VCaP (cell line): ENCODE measurements around the gene FRY.

Experiments
- H3K27ac ChIP-seq: fragments of 450-650 bp; 2 replicates; pipeline ENCODE4 v1.5.1; 2017
- TF ChIP-seq, protein P1 (sequence below): fragments of 450-650 bp; conservative IDR thresholded peaks from 2 replicates; pipeline ENCODE4 v1.5.1; 2017; ENCODE audit warnings: mild to moderate bottlenecking, moderate library complexity

The FRY gene

DNA sequence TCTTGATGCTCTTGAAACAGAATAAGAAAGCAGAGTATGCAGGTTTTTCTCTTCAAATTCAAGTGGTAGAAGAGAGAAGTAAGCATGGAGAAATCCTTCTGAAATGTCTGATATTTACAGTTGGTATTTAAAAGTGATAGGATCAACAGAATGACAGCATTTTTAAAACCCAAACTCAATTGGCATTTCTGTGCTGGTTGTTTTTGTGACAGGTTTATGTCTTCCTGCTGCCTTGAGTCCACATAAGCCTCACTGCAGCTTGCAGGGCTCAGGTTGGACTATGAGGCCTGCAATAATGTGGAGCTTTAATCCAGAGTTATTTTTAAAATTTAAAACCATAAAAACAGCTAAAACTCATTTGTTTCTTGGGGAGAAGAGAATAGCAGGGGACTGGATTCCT lies 178.5 kb downstream of the FRY start:
- no peak overlapping the region for H3K27ac ChIP-seq
- TF ChIP-seq, protein P1, sequence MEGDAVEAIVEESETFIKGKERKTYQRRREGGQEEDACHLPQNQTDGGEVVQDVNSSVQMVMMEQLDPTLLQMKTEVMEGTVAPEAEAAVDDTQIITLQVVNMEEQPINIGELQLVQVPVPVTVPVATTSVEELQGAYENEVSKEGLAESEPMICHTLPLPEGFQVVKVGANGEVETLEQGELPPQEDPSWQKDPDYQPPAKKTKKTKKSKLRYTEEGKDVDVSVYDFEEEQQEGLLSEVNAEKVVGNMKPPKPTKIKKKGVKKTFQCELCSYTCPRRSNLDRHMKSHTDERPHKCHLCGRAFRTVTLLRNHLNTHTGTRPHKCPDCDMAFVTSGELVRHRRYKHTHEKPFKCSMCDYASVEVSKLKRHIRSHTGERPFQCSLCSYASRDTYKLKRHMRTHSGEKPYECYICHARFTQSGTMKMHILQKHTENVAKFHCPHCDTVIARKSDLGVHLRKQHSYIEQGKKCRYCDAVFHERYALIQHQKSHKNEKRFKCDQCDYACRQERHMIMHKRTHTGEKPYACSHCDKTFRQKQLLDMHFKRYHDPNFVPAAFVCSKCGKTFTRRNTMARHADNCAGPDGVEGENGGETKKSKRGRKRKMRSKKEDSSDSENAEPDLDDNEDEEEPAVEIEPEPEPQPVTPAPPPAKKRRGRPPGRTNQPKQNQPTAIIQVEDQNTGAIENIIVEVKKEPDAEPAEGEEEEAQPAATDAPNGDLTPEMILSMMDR: no peak

DNA sequence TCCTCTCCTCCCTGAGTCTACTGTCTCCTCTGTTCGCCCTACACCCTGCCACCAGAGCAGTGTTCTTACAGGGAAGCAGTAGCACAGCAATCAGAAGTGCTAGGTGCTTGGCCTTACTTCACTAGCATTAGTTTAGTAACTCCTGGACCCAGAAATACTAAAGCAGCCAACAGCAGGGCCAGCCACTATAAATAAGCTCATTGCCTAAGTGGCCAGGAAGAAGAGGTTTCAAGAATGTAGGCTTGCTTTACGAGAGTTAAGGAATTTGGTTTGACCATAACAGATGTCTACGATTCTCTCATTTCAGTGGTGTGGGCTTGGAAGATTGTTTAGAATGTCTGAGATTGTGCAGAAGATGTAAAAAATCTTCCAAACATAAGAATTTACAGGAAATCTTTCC lies 180.2 kb downstream of the FRY start:
- H3K27ac ChIP-seq: no peak overlapping the region
- TF ChIP-seq, protein P1: no peak

DNA sequence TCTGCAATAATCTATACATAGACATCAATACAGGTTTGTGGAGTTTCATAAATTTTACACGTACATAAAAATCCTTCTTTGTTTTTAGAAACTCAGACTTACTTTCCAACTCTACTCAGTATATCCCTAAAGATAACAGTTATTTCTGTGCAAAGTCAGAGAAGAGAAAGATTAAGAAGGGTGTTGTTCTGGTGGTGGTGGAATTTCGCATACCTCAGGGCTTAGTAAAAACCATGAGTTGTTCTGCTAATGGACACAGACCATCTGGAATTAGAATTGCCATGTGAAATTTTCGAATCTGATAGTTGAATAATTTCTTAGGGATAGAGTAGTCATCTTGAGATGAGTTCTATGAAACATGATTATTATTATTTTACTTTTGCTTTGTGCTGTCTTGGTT lies 180.8 kb downstream of the FRY start:
- H3K27ac ChIP-seq: no peak overlapping the region
- TF ChIP-seq, protein P1: no peak

DNA sequence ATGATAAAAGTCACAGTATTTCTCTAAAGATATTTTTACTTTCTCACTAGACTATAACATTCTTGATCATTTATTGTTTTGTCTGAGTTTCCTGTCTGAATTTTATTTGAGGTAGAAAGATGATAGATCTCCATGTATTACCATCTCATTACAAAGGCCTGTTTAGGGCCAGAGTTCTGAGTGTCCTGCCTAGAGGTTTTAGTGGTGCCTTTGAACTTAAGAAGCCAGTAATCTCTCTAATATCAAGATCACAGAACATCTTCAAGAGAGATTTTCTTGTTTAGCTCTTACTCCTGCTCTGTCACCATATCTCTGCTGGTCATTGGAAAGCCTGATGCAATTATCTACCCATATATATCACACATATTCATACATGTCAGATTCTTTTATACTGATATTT lies 182.1 kb downstream of the FRY start:
- H3K27ac ChIP-seq: no peak overlapping the region
- TF ChIP-seq, protein P1: no peak

DNA sequence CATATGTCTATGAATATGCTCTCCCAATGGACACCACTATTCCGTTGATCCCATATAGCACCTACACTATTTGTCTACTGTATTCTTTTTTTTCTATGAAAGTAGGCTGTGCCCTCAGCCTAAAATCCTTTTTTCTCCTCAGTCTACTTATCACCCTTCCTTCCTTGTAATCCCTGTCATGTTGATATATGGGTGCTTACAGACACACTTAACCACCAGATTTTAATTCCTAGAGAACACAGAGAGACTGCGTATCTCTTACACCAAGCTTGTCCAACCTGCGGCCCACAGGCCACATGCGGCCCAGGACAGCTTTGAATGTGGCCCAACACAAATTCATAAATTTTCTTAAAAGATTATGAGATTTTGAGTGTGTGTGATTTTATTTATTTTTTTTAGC lies 182.5 kb downstream of the FRY start:
- no peak overlapping the region for H3K27ac ChIP-seq
- TF ChIP-seq, protein P1: no peak

DNA sequence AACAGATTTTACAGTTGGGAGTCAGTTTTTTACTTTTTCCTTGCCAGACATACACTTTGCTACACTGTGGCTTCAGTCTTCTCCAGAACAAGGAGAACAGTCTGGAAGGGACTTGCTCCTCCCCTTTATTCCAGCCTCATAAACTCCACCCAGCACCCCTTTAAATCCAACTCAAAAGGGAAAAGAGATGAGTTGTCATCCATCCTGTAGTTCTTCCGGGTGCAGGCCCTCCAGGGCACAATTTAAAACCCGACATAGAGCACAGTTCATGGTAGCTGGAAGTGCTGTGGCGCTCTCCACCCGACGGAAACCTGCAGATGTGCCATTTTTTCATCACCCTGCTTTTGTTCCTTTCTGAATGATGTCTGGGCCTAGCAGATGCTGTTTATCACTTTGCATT lies 184.7 kb downstream of the FRY start:
- H3K27ac ChIP-seq: no peak overlapping the region
- TF ChIP-seq, protein P1: no peak

DNA sequence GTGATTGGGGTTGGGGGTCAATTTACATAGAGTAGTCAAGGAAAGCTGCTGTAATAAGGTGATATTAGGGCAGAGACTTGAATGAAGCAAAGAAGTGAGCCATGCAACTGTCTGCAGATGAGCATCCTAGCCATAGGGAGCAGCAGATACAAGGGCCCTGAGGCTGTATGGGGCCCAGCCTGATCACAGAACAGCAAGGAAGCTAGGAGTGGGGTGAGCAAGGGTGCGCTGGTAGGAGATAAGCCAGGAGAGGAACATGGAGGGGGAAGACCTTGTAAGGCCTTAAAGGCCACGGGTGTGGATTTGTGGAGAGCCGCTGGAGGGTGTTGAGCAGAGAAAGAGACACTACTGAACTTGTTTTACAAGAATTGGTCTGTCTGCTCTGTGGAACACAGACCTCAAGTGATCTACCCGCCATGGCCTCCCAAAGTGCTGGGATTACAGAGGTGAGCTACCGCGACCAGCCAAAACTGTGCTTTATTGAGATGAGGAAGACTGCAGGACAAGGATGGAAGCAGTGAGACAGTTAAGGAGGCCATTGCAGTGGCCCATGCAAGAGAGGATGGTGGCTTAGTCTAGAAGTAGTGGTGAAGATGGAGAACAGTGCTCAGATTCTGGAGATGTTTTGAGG lies 190.6 kb downstream of the FRY start:
- no peak overlapping the region for H3K27ac ChIP-seq
- TF ChIP-seq, protein P1: no peak
